HUES48 (cell line): ENCODE measurements around the gene BTF3.
"Not testable (repeated sequence)": the region's sequence is repeated elsewhere in the genome, so short reads cannot be mapped to it uniquely, and the experiment has no call there.

Experiments
- H3K27ac ChIP-seq: one replicate; pipeline ENCODE4 v1.7.0; 2013; ENCODE audit warnings: low read depth, low read length, inconsistent platforms
- H3K27me3 ChIP-seq: 2 replicates; pipeline ENCODE4 v1.6.1; 2013; ENCODE audit warnings: mild to moderate bottlenecking, low read length; ENCODE audit not compliant: control insufficient read depth, insufficient read depth
- H3K36me3 ChIP-seq: 2 replicates; pipeline ENCODE4 v1.6.1; 2013; ENCODE audit warnings: low read length; ENCODE audit not compliant: control insufficient read depth, insufficient read depth
- H3K4me1 ChIP-seq: 2 replicates; pipeline ENCODE4 v1.6.1; 2013; ENCODE audit warnings: mild to moderate bottlenecking, low read length; ENCODE audit not compliant: control insufficient read depth, insufficient read depth
- H3K4me3 ChIP-seq: 2 replicates; pipeline ENCODE4 v1.5.1; 2013; ENCODE audit warnings: mild to moderate bottlenecking, low read depth, low read length
- H3K9ac ChIP-seq: 2 replicates; pipeline ENCODE4 v1.6.1; 2013; ENCODE audit warnings: mild to moderate bottlenecking, low read depth, low read length, moderate library complexity
- H3K9me3 ChIP-seq: 2 replicates; pipeline ENCODE4 v1.6.1; 2013; ENCODE audit warnings: low read length; ENCODE audit not compliant: control insufficient read depth, insufficient read depth

Gene BTF3

DNA sequence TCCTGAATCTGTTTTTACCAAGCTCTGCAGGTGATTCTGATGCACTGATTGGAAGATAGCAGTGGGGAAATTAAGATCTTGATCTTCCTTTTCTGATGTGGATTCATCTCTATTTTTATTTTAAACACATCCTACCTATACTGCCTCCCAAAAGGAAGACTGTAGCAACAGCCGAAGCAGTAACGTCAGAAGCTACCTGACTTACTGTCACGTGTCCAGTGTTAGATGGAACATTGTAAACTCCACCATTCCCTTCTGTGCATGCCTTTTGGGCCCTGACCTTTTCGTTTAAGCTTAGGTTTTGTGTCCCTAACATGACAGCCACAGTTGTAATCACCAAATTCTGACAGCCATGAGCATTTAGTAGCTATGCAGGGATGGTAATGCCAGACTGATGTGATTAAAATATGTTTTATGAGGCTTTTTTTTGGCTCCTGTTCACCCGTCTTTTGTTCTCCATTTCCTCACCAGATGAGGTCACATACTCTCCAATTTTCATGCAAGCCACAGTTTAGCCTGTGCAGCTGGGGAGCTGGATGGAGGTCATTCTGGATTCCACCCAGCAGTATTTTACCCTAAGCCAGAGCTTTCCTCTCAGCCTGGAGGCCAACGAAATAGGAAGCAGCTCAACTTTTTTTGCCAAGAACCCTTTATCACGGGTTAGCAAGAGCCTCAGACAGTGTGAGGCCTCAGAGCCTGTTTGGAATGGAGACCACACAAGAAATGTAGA, 34.1 kb upstream of the BTF3 start:
- Histone ChIP-seq H3K27ac (no peak overlapping the region), H3K4me1 (peaks cover 36% of the 10 kb centered on the region)

GRCh38 chr5:73468638-73469037, 29.6 kb upstream of the BTF3 start:
- not testable (repeated sequence) for H3K27me3 ChIP-seq, H3K4me3 ChIP-seq, H3K36me3 ChIP-seq, H3K9ac ChIP-seq, H3K27ac ChIP-seq, H3K9me3 ChIP-seq
- peaks cover 22% of the 10 kb centered on the region for H3K4me1 ChIP-seq

More for the DNA sequence above, 34.1 kb upstream of the BTF3 start:
- H3K4me3 ChIP-seq: no peak overlapping the region
- peaks cover 7% of the 10 kb centered on the region; the same call in 1 of the 2 replicates for H3K9me3 ChIP-seq
- H3K9ac ChIP-seq: no peak overlapping the region
- H3K36me3 ChIP-seq: no peaks in the 10 kb centered on the region
- H3K27me3 ChIP-seq: no peaks in the 10 kb centered on the region

GRCh38 chr5:73469878-73470277, 28.4 kb upstream of the BTF3 start:
- Histone ChIP-seq H3K4me1 (peaks cover 17% of the 10 kb centered on the region), H3K9me3 (peaks cover 7% of the 10 kb centered on the region; the same call in 1 of the 2 replicates), H3K36me3 (no peaks in the 10 kb centered on the region), H3K27ac (no peak overlapping the region), H3K9ac (no peak overlapping the region), H3K4me3 (no peak overlapping the region), H3K27me3 (no peaks in the 10 kb centered on the region)

- H3K4me1 ChIP-seq: peaks cover 3% of the 10 kb centered on the region
These were observed 26.6 kb upstream of the BTF3 start for GRCh38 chr5:73471654-73472053.

GRCh38 chr5:73472116-73472515, 26.1 kb upstream of the BTF3 start:
- H3K27ac ChIP-seq: no peak overlapping the region
- H3K9ac ChIP-seq: no peak overlapping the region
- no peaks in the 10 kb centered on the region for H3K36me3 ChIP-seq
- H3K9me3 ChIP-seq: peaks cover under 1% of the 10 kb centered on the region; the same call in 1 of the 2 replicates
- no peaks in the 10 kb centered on the region for H3K27me3 ChIP-seq
- H3K4me3 ChIP-seq: no peak overlapping the region
- H3K4me1 ChIP-seq: no peaks in the 10 kb centered on the region

More at GRCh38 chr5:73471654-73472053, 26.6 kb upstream of the BTF3 start:
- H3K27me3 ChIP-seq: no peaks in the 10 kb centered on the region
- no peaks in the 10 kb centered on the region for H3K36me3 ChIP-seq
- H3K27ac ChIP-seq: no peak overlapping the region
- peaks cover 5% of the 10 kb centered on the region; the same call in 1 of the 2 replicates for H3K9me3 ChIP-seq
- no peak overlapping the region for H3K9ac ChIP-seq
- H3K4me3 ChIP-seq: no peak overlapping the region

- Histone ChIP-seq H3K4me3 (no peak overlapping the region), H3K27ac (no peak overlapping the region), H3K27me3 (no peaks in the 10 kb centered on the region), H3K9me3 (no peaks in the 10 kb centered on the region), H3K36me3 (no peaks in the 10 kb centered on the region), H3K9ac (no peak overlapping the region), H3K4me1 (peaks cover 18% of the 10 kb centered on the region)
These were observed 17.7 kb upstream of the BTF3 start for GRCh38 chr5:73480500-73480899.

- Histone ChIP-seq H3K27me3 (no peaks in the 10 kb centered on the region), H3K36me3 (no peaks in the 10 kb centered on the region), H3K9me3 (no peaks in the 10 kb centered on the region), H3K4me1 (peaks cover 35% of the 10 kb centered on the region), H3K4me3 (no peak overlapping the region), H3K9ac (no peak overlapping the region), H3K27ac (no peak overlapping the region)
These were observed 15.7 kb upstream of the BTF3 start for GRCh38 chr5:73482383-73483136.

DNA sequence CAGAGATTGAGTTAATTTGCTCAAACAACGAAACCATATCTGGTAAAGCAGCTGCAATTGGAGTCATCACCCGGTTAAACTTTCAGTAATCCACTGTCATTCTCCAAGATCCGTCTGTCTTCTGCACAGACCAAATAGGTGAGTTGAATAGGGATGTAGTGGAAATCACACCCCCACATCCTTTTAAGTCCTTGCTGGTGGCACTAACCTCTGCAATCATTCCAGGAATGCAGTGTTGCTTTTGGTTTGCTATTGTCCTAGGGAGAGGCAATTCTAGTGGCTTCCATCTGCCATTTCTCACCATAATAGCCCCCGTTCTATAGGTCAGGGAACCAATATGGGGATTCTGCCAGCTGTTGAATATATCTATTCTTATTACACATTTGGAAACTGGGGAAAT, 14.6 kb upstream of the BTF3 start:
- H3K9me3 ChIP-seq: no peaks in the 10 kb centered on the region
- H3K27ac ChIP-seq: no peak overlapping the region
- peaks cover 39% of the 10 kb centered on the region for H3K4me1 ChIP-seq
- H3K4me3 ChIP-seq: no peak overlapping the region
- no peaks in the 10 kb centered on the region for H3K27me3 ChIP-seq
- H3K9ac ChIP-seq: no peak overlapping the region
- no peaks in the 10 kb centered on the region for H3K36me3 ChIP-seq

DNA sequence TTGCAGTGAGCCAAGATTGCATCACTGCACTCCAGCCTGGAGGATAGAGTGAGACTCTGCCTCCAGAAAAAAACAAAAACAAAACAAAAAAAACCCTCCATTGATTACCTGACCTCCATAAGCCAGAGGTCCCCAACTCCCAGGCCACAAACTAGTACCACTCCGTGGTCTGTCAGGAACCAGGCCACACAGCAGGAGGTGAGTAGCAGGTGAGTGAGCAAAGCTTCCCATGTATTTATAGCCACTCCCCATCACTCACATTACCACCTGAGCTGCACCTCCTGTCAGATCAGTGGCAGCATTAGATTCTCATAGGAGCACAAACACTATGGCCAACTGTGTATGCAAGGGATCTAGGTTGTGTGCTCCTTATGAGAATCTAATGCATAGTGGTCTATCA, 13.7 kb upstream of the BTF3 start:
- Histone ChIP-seq H3K4me3 (no peak overlapping the region), H3K27me3 (no peaks in the 10 kb centered on the region), H3K9ac (no peak overlapping the region), H3K36me3 (no peaks in the 10 kb centered on the region), H3K9me3 (no peaks in the 10 kb centered on the region), H3K4me1 (peaks cover 47% of the 10 kb centered on the region), H3K27ac (no peak overlapping the region)

DNA sequence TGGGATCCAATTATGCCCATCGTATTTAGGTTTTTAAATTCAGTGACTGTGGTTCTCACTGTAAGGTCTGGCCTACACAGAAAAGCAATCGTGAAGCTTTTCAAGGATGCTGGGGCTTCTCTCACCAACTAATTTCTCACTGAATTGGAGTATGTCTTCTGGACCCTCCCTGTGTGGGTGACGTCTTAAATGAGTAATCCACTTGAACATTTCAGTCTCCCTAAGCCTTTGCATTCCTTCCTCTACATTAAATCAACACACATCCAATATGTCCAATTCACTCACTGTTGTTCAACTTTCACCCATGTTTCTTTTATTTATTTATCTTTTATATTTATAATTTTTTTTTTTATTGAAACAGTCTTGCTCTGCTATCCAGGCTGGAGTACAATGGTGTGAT, 12.5 kb upstream of the BTF3 start:
- Histone ChIP-seq H3K4me3 (no peak overlapping the region), H3K9me3 (no peaks in the 10 kb centered on the region), H3K36me3 (no peaks in the 10 kb centered on the region), H3K9ac (no peak overlapping the region), H3K4me1 (peaks cover 48% of the 10 kb centered on the region), H3K27ac (peak overlapping the region; percentile 97), H3K27me3 (no peaks in the 10 kb centered on the region)
